ENCODE data around the gene OGFR. TPM values are rescaled to one million over a fixed set of nuclear protein-coding genes. Genes with fewer than 3 reads are reported as not detected.

OGFR gene
- total and polyA plus RNA-seq, 7 donors, result 11.6 to 21.6 (median 19.2) TPM

DNA sequence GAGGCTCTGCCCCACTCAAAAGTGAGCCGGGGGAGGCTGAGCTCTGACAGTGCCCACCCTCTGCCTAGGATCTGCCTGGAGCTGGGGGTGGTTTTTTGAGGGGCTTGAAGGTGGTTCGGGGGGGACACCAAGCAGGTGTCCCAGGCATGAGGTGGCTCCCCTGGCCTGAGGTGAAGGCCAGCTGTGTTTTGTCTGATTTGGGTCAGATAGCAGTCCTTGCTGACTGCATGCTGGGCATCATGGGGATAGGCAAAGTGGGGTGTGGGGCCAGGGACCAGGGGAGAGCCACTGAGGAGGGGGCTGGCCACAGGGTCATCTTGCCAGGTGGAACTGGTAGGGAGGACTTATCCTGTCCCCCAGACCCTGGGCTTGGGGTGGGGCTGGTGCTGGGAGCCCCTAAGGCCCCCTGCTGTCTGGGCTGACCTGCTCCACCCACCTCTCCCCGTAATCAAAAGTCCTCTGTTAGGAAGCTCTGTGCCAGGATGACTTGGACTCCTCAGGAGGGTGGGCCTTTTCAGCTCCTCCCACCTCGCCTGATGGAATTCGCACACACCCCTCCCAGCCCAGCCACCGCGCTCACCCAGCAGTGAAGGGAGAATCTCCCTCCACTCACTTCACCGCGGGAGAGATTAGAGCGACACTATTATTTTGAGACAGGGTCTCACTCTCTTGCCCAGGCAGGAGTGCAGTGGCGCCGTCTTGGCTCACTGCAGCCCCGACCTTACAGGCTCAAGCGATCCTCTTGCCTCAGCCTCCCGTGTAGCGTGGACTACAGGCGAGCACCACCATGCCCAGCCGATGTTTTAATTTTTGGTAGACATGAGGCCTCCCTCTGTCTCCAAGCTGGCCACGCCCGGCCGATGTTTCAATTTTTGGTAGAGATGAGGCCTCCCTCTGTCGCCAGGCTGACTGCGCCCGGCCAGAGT, 10.7 kb downstream of the OGFR start:
- 35 to 38% (median 38%) methylated on average over 23 to 24 of the region's 24 CpGs for WGBS, 3 donors
- H3K4me1 ChIP-seq, result peaks cover 14% of the 10 kb centered on the region
- DNase-seq (no peak), ATAC-seq (no peak)
- peaks cover 0 to 30% of the 10 kb centered on the region in 2 donors for H3K36me3 ChIP-seq (ENCODE audit: insufficient read depth in 1 of 2, low read depth in 1 of 2)
- no peak overlapping the region for H3K4me3 ChIP-seq
- intact Hi-C loops (cut with DNase I), result no loop called here
- no peaks in the 10 kb centered on the region for H3K9me3 ChIP-seq
- H3K27ac ChIP-seq, result no peak overlapping the region
- TF ChIP-seq, protein P1, sequence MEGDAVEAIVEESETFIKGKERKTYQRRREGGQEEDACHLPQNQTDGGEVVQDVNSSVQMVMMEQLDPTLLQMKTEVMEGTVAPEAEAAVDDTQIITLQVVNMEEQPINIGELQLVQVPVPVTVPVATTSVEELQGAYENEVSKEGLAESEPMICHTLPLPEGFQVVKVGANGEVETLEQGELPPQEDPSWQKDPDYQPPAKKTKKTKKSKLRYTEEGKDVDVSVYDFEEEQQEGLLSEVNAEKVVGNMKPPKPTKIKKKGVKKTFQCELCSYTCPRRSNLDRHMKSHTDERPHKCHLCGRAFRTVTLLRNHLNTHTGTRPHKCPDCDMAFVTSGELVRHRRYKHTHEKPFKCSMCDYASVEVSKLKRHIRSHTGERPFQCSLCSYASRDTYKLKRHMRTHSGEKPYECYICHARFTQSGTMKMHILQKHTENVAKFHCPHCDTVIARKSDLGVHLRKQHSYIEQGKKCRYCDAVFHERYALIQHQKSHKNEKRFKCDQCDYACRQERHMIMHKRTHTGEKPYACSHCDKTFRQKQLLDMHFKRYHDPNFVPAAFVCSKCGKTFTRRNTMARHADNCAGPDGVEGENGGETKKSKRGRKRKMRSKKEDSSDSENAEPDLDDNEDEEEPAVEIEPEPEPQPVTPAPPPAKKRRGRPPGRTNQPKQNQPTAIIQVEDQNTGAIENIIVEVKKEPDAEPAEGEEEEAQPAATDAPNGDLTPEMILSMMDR (IDR thresholded peaks at IDR 0.05), result no peak
- peaks cover 0 to 59% (median 31%) of the 10 kb centered on the region in 3 donors for H3K27me3 ChIP-seq (ENCODE audit: insufficient read depth in 3 of 3, low read length in 2 of 3)

GRCh38 chr20:62816031-62816883, 11.6 kb downstream of the OGFR start:
- Histone ChIP-seq H3K4me3 (peak overlapping the region; percentile 40), H3K27me3 (ENCODE audit: insufficient read depth in 3 of 3, low read length in 2 of 3) (peaks cover 0 to 60% (median 33%) of the 10 kb centered on the region in 3 donors), H3K36me3 (ENCODE audit: insufficient read depth in 1 of 2, low read depth in 1 of 2) (peaks cover 0 to 21% of the 10 kb centered on the region in 2 donors), H3K27ac (no peak overlapping the region), H3K9me3 (no peaks in the 10 kb centered on the region), H3K4me1 (peaks cover 14% of the 10 kb centered on the region)
- TF ChIP-seq, protein P1 (IDR thresholded peaks at IDR 0.05), result no peak
- DNase-seq (no peak), ATAC-seq (no peak)
- 2 to 4% (median 3%) methylated on average over 41 to 57 of the region's 57 CpGs for WGBS, 3 donors
- intact Hi-C loops (cut with DNase I), result no loop called here

DNA sequence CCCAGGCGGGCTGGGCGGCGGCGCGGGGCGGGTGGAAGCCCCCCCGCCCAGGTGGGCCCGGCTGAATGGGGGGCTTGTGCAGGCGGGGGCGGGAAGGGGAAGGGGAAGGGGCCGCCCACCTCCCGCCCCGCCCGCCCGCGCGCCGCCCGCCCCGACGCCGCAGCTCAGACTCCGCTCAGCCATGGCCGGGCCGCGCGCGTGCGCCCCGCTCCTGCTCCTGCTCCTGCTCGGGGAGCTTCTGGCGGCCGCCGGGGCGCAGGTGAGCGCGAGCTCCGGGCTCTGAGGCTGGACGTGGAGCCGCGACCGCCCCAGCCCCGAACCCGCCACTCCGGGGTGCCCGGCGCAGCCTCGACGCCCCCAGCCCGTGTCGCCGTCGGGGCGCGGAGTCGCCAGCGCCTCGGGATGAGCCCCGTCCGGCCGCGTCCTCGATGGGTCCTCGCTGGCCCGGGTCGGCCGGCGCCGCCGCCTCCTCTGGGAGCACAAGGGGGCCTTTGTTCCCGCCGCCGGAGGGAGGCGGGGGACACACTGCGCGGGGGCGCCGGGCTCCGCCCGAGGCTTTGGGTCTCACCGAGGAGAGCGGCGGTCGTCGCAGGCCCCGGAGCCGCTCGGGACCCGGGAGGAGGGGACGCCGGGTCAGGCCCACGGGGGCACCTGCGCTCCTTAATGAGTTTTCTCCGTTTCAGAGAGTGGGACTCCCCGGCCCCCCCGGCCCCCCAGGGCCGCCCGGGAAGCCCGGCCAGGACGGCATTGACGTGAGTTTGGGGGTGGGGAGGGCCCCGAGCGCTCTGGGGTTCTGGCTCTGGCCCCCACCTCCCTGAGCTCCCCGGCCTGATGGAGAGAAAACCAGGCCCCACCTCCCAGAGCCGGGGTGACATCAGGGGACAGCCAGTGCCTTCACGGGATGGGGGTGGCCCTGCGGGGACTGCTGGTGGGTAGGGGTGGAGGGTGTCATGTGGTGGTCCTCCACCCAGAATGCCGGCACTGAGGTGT, 12.5 kb downstream of the OGFR start, which contains the start of gene COL9A3:
TSS of gene COL9A3 (plus strand) at position 167 of the 990 bp plus-strand sequence. CDS start at position 182, 15 bp downstream.
- H3K36me3 ChIP-seq (ENCODE audit: insufficient read depth in 1 of 2, low read depth in 1 of 2), result peaks cover 0 to 12% of the 10 kb centered on the region in 2 donors
- TF ChIP-seq, protein P1 (IDR thresholded peaks at IDR 0.05), result no peak
- peak within 1 kb of the TSS; percentile 40 for H3K4me3 ChIP-seq
- no peak within 1 kb of the TSS for H3K27ac ChIP-seq
- ATAC-seq (no peak), DNase-seq (no peak)
- peaks cover 14% of the 10 kb centered on the region for H3K4me1 ChIP-seq
- 7 to 10% (median 9%) methylated on average over 28 to 108 of the region's 108 CpGs for WGBS, 3 donors
- no peaks in the 10 kb centered on the region for H3K9me3 ChIP-seq
- intact Hi-C loops (cut with DNase I), result no loop called here
- peaks cover 0 to 60% (median 33%) of the 10 kb centered on the region in 3 donors for H3K27me3 ChIP-seq (ENCODE audit: insufficient read depth in 3 of 3, low read length in 2 of 3)
